ENCODE data around the gene LHPP. TPM values are rescaled to one million over a fixed set of nuclear protein-coding genes. Genes with fewer than 3 reads are reported as not detected.
"Not testable (repeated sequence)": the region's sequence is repeated elsewhere in the genome, so short reads cannot be mapped to it uniquely, and the experiment has no call there.

The LHPP gene
- total and polyA plus RNA-seq, 8 donors: 12.2 to 26.8 (median 15.0) TPM

- Histone ChIP-seq H3K4me1 (peaks cover 0 to 4% of the 10 kb centered on the region in 2 donors), H3K27me3 (no peaks in the 10 kb centered on the region), H3K27ac (no peak overlapping the region), H3K4me3 (no peak overlapping the region), H3K9me3 (no peaks in the 10 kb centered on the region), H3K36me3 (no peaks in the 10 kb centered on the region)
- peak in 1 of 4 donors; percentile 72 for DNase-seq
- intact Hi-C loops (cut with DNase I): no loop called here
- ATAC-seq: no peak
- no peak for TF ChIP-seq CTCF (IDR thresholded peaks at IDR 0.05)
Measured at GRCh38 chr10:124544711-124545110, 83.1 kb downstream of the LHPP start.

GRCh38 chr10:124545351-124546054 lies 83.9 kb downstream of the LHPP start:
- no peak overlapping the region for H3K27ac ChIP-seq
- no peak for TF ChIP-seq CTCF (IDR thresholded peaks at IDR 0.05)
- intact Hi-C loops (cut with DNase I): no loop called here

GRCh38 chr10:124546055-124546369 lies 84.4 kb downstream of the LHPP start:
- TF ChIP-seq CTCF (IDR thresholded peaks at IDR 0.05): no peak
- Histone ChIP-seq H3K36me3 (no peaks in the 10 kb centered on the region), H3K4me1 (peaks cover 0 to 4% of the 10 kb centered on the region in 2 donors), H3K9me3 (no peaks in the 10 kb centered on the region), H3K27me3 (no peaks in the 10 kb centered on the region), H3K27ac (no peak overlapping the region), H3K4me3 (no peak overlapping the region)
- intact Hi-C loops (cut with DNase I): no loop called here
- DNase-seq (peak in 1 of 4 donors; percentile 72), ATAC-seq (no peak)

More at GRCh38 chr10:124545351-124546054, 83.9 kb downstream of the LHPP start:
- Histone ChIP-seq H3K9me3 (no peaks in the 10 kb centered on the region), H3K36me3 (no peaks in the 10 kb centered on the region), H3K27me3 (no peaks in the 10 kb centered on the region), H3K4me3 (no peak overlapping the region), H3K4me1 (peaks cover 0 to 4% of the 10 kb centered on the region in 2 donors)
- no peak for ATAC-seq
- DNase-seq: no peak

GRCh38 chr10:124546957-124547646 lies 85.5 kb downstream of the LHPP start:
- no peak overlapping the region for H3K27ac ChIP-seq
- no peak for TF ChIP-seq CTCF (IDR thresholded peaks at IDR 0.05)
- H3K4me3 ChIP-seq: no peak overlapping the region
- H3K4me1 ChIP-seq: peaks cover 0 to 4% of the 10 kb centered on the region in 2 donors
- ATAC-seq (no peak), DNase-seq (peak in 1 of 4 donors; percentile 10)
- no peaks in the 10 kb centered on the region for H3K9me3 ChIP-seq
- H3K36me3 ChIP-seq: no peaks in the 10 kb centered on the region
- intact Hi-C loops (cut with DNase I): no loop called here
- no peaks in the 10 kb centered on the region for H3K27me3 ChIP-seq

- Histone ChIP-seq H3K9me3 (no peaks in the 10 kb centered on the region), H3K4me1 (peaks cover 0 to 4% of the 10 kb centered on the region in 2 donors), H3K27ac (no peak overlapping the region), H3K4me3 (no peak overlapping the region), H3K36me3 (no peaks in the 10 kb centered on the region), H3K27me3 (no peaks in the 10 kb centered on the region)
- no peak for TF ChIP-seq CTCF (IDR thresholded peaks at IDR 0.05)
- peak in 2 of 4 donors; percentile 60 to 69 for DNase-seq
- peak; percentile 51 for ATAC-seq
- intact Hi-C loops (cut with DNase I): no loop called here
Measured at GRCh38 chr10:124547647-124548168, 86.1 kb downstream of the LHPP start.

- H3K27ac ChIP-seq; H3K36me3 ChIP-seq; H3K4me3 ChIP-seq; H3K27me3 ChIP-seq; H3K4me1 ChIP-seq; H3K9me3 ChIP-seq; DNase-seq; ATAC-seq; intact Hi-C loops (cut with DNase I): not testable (repeated sequence)
Measured at GRCh38 chr10:124549171-124549570, 87.5 kb downstream of the LHPP start.

Measured in left lung (tissue), 10 donors.